Measurements from ENCODE around the gene CDKAL1.

- TF ChIP-seq CTCF (IDR thresholded peaks at IDR 0.05; ENCODE audit: low read length) (no peak), EZH2 (optimal IDR thresholded peaks at IDR 0.05; ENCODE audit: low read depth, low read length) (no peak)
Observed at GRCh38 chr6:21157186-21157929, 623.1 kb downstream of the CDKAL1 start.
